HepG2 (cell line): ENCODE measurements around the gene ERMAP. TPM values are rescaled to one million over a fixed set of nuclear protein-coding genes. Genes with fewer than 3 reads are reported as not detected.
A peak's percentile ranks its signal among the peaks of the same experiment; 100 is the strongest.

Experiments used
- BCL3 ChIP-seq: sonication (generic); formaldehyde crosslinking; IDR thresholded peaks from 2 replicates; pipeline ENCODE4 v1.5.1; 2020; ENCODE audit warnings: mild to moderate bottlenecking, missing genetic modification reagents, moderate library complexity
- CREB1 ChIP-seq, 2 experiments: fragments of 450-650 bp in 1 of 2; IDR thresholded peaks; 2 replicates each; pipeline ENCODE4 v1.6.1; 2016 to 2017; ENCODE audit warnings: control low read depth in 1 of 2, mild to moderate bottlenecking in 1 of 2, missing compliant biosample characterization in 1 of 2, missing genetic modification characterization in 1 of 2
- HBP1 ChIP-seq: IDR thresholded peaks from 2 replicates; pipeline ENCODE4 v1.6.1; 2016; ENCODE audit warnings: low read depth, control low read depth
- IKZF4 ChIP-seq: sonication (generic); formaldehyde crosslinking; IDR thresholded peaks from 2 replicates; pipeline ENCODE4 v1.5.1; 2020; ENCODE audit warnings: borderline replicate concordance, mild to moderate bottlenecking, low read depth, missing genetic modification reagents; ENCODE audit errors: not compliant biosample characterization
- MYC ChIP-seq: sonication (generic); formaldehyde crosslinking; IDR thresholded peaks from 2 replicates; pipeline ENCODE4 v1.9.0; 2021; ENCODE audit warnings: missing genetic modification reagents, borderline replicate concordance
- TAF1 ChIP-seq: sonication (generic); formaldehyde crosslinking; IDR thresholded peaks from 2 replicates; pipeline ENCODE4 v1.4.0; 2020; ENCODE audit warnings: missing genetic modification reagents
- TMF1 ChIP-seq: sonication (generic); formaldehyde crosslinking; IDR thresholded peaks from 2 replicates; pipeline ENCODE4 v1.8.1; 2022; ENCODE audit warnings: low read depth, missing genetic modification reagents
- ZBTB25 ChIP-seq: IDR thresholded peaks from 2 replicates; pipeline ENCODE4 v1.6.1; 2018; ENCODE audit warnings: missing genetic modification reagents
- ZBTB7B ChIP-seq: sonication (generic); formaldehyde crosslinking; IDR thresholded peaks from 2 replicates; pipeline ENCODE4 v1.4.0; 2020; ENCODE audit warnings: missing genetic modification reagents
- ZNF546 ChIP-seq: sonication (generic); formaldehyde crosslinking; conservative IDR thresholded peaks from 2 replicates; pipeline ENCODE4 v1.8.1; 2023; ENCODE audit warnings: mild to moderate bottlenecking, missing genetic modification reagents
- ZNF589 ChIP-seq: sonication (generic); formaldehyde crosslinking; conservative IDR thresholded peaks from 2 replicates; pipeline ENCODE4 v1.8.0; 2022; ENCODE audit warnings: mild to moderate bottlenecking, moderate library complexity, missing genetic modification reagents
- ZNF644 ChIP-seq: IDR thresholded peaks from 2 replicates; pipeline ENCODE4 v1.6.1; 2016; ENCODE audit warnings: low read depth
- polyA plus RNA-seq, 8 experiments: library from polyadenylated mRNA; depleted of rRNA in 3 of 8; stranded (reverse) in 7 of 8; unstranded in 1 of 8; fragments of >200 nt; fragmentation: Illumina TruSeq in 4 of 8; extraction: Trizol in 4 of 8; gene quantifications; 2 replicates each; pipeline versions ENCODE4 v1.2.1 to v1.2.3, GENCODE V29; 2011 to 2016; ENCODE audit warnings: low read depth in 4 of 8, missing spikeins in 1 of 8, mixed read lengths in 1 of 8; ENCODE audit not compliant: insufficient read depth in 1 of 8
- total RNA-seq, 5 experiments: library from RNA; depleted of rRNA; stranded (reverse); fragments of >200 nt; fragmentation: Illumina TruSeq; extraction: Trizol; gene quantifications; 2 replicates each; pipeline ENCODE4 v1.2.3, GENCODE V29; 2016; ENCODE audit warnings: low read depth in 1 of 5
- TF ChIP-seq, protein P1 (sequence below): sonication (generic); formaldehyde crosslinking; IDR thresholded peaks from 2 replicates; pipeline ENCODE4 v1.4.0; 2020; ENCODE audit warnings: missing genetic modification reagents, borderline replicate concordance
- TF ChIP-seq, protein P2 (sequence below): IDR thresholded peaks from 2 replicates; pipeline ENCODE4 v1.6.1; 2016; ENCODE audit warnings: missing compliant biosample characterization, missing genetic modification reagents, borderline replicate concordance
- TF ChIP-seq, protein P3 (sequence below): IDR thresholded peaks from 2 replicates; pipeline ENCODE4 v1.6.1; 2016; ENCODE audit warnings: mild to moderate bottlenecking, missing biosample characterization, missing genetic modification reagents

ERMAP gene
- total and polyA plus RNA-seq, 2 of the 13 experiments (the other 11 are each of a cell fraction or from before 2014, with no cell fraction given) = 2.2 to 4.4 TPM

GRCh38 chr1:42846257-42847110, 29.6 kb downstream of the ERMAP start, which contains the start of gene ZNF691 (continued):
- TF ChIP-seq ZNF589 (CRISPR knock-in tag) (no peak), CREB1 (IDR thresholded peaks at IDR 0.05) (peak; percentile 78), CREB1 (CRISPR knock-in tag; IDR thresholded peaks at IDR 0.05) (peak; percentile 89), BCL3 (CRISPR knock-in tag) (0 out of 2 replicates have a peak, but pooled peaks have one; percentile 9), TAF1 (peak; percentile 64), HBP1 (CRISPR knock-in tag) (peak; percentile 62; the same call in 1 of the 2 replicates), ZNF546 (CRISPR knock-in tag) (0 out of 2 replicates have a peak, but pooled peaks have one; percentile 55), MYC (CRISPR knock-in tag) (peak; percentile 86), ZBTB25 (CRISPR knock-in tag) (peak; percentile 58; the same call in 1 of the 2 replicates), ZBTB7B (CRISPR knock-in tag) (peak; percentile 70; the same call in 1 of the 2 replicates), IKZF4 (peak; percentile 52), TMF1 (CRISPR knock-in tag) (no peak), ZNF644 (CRISPR knock-in tag) (no peak)
- TF ChIP-seq, protein P1, sequence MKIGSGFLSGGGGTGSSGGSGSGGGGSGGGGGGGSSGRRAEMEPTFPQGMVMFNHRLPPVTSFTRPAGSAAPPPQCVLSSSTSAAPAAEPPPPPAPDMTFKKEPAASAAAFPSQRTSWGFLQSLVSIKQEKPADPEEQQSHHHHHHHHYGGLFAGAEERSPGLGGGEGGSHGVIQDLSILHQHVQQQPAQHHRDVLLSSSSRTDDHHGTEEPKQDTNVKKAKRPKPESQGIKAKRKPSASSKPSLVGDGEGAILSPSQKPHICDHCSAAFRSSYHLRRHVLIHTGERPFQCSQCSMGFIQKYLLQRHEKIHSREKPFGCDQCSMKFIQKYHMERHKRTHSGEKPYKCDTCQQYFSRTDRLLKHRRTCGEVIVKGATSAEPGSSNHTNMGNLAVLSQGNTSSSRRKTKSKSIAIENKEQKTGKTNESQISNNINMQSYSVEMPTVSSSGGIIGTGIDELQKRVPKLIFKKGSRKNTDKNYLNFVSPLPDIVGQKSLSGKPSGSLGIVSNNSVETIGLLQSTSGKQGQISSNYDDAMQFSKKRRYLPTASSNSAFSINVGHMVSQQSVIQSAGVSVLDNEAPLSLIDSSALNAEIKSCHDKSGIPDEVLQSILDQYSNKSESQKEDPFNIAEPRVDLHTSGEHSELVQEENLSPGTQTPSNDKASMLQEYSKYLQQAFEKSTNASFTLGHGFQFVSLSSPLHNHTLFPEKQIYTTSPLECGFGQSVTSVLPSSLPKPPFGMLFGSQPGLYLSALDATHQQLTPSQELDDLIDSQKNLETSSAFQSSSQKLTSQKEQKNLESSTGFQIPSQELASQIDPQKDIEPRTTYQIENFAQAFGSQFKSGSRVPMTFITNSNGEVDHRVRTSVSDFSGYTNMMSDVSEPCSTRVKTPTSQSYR (CRISPR knock-in tag) = peak; percentile 11; the same call in 1 of the 2 replicates
- TF ChIP-seq, protein P2, sequence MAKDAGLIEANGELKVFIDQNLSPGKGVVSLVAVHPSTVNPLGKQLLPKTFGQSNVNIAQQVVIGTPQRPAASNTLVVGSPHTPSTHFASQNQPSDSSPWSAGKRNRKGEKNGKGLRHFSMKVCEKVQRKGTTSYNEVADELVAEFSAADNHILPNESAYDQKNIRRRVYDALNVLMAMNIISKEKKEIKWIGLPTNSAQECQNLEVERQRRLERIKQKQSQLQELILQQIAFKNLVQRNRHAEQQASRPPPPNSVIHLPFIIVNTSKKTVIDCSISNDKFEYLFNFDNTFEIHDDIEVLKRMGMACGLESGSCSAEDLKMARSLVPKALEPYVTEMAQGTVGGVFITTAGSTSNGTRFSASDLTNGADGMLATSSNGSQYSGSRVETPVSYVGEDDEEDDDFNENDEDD (CRISPR knock-in tag) = peak; percentile 72; the same call in 1 of the 2 replicates
- TF ChIP-seq, protein P3, sequence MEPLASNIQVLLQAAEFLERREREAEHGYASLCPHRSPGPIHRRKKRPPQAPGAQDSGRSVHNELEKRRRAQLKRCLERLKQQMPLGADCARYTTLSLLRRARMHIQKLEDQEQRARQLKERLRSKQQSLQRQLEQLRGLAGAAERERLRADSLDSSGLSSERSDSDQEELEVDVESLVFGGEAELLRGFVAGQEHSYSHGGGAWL = 0 out of 2 replicates have a peak, but pooled peaks have one; percentile 39
